Keratinocyte (primary cell): Measurements from ENCODE around the gene REELD1. TPM values are rescaled to one million over a fixed set of nuclear protein-coding genes. Genes with fewer than 3 reads are reported as not detected.

Experiments
- DNase-seq: peaks from one replicate; pipeline ENCODE4 v3.0.0-alpha.2; 2011; ENCODE audit warnings: low read depth, missing footprints, low spot score
- FAIRE-seq: peaks from 2 replicates; lab custom pipeline; 2011; peaks lifted over from hg19 to GRCh38; lab: Jason Lieb, UNC
- H2AFZ ChIP-seq: 2 replicates; pipeline ENCODE4 v1.6.0; 2012; ENCODE audit warnings: low read length, control low read depth, inconsistent platforms; ENCODE audit not compliant: control insufficient read depth
- H3K27ac ChIP-seq: 2 replicates; pipeline ENCODE4 v1.5.1; 2011; ENCODE audit warnings: low read length; ENCODE audit not compliant: control insufficient read depth, insufficient read depth
- H3K27me3 ChIP-seq: 3 replicates; pipeline ENCODE4 v1.6.0; 2011; ENCODE audit warnings: low read length; ENCODE audit not compliant: control insufficient read depth, insufficient read depth; ENCODE audit errors: extremely low read depth
- H3K36me3 ChIP-seq, 2 experiments: 2 replicates in 1 of 2; 3 replicates in 1 of 2; pipeline ENCODE4 v1.5.1; 2011; ENCODE audit warnings: low read length in 2 of 2, mild to moderate bottlenecking in 1 of 2; ENCODE audit not compliant: control insufficient read depth in 2 of 2, insufficient read depth in 2 of 2; ENCODE audit errors: extremely low read depth in 1 of 2
- H3K4me1 ChIP-seq: 3 replicates; pipeline ENCODE4 v1.5.1; 2011; ENCODE audit warnings: low read length; ENCODE audit not compliant: control insufficient read depth, insufficient read depth; ENCODE audit errors: extremely low read depth
- H3K4me2 ChIP-seq: 3 replicates; pipeline ENCODE4 v1.6.0; 2011; ENCODE audit warnings: low read depth, low read length; ENCODE audit not compliant: control insufficient read depth, insufficient read depth; ENCODE audit errors: extremely low read depth
- H3K4me3 ChIP-seq, 3 experiments: fragments of 200-600 bp in 1 of 3; sonication (generic) in 1 of 3; 2 replicates in 2 of 3; 3 replicates in 1 of 3; pipeline ENCODE4 v1.5.1; 2011 to 2016; ENCODE audit warnings: low read length in 3 of 3, mild to moderate bottlenecking in 3 of 3, control low read depth in 2 of 3, inconsistent platforms in 1 of 3, low read depth in 1 of 3, mixed read lengths in 1 of 3, mixed run types in 1 of 3, moderate library complexity in 1 of 3; ENCODE audit not compliant: control insufficient read depth in 2 of 3, insufficient read depth in 2 of 3; ENCODE audit errors: extremely low read depth in 1 of 3
- H3K79me2 ChIP-seq: 2 replicates; pipeline ENCODE4 v1.6.0; 2012; ENCODE audit warnings: low read length; ENCODE audit not compliant: control insufficient read depth, insufficient read depth
- H3K9ac ChIP-seq: 3 replicates; pipeline ENCODE4 v1.6.0; 2011; ENCODE audit warnings: low read length; ENCODE audit not compliant: control insufficient read depth, insufficient read depth; ENCODE audit errors: extremely low read depth
- H3K9me1 ChIP-seq: 3 replicates; pipeline ENCODE4 v1.6.0; 2011; ENCODE audit warnings: low read length; ENCODE audit not compliant: control insufficient read depth, insufficient read depth; ENCODE audit errors: extremely low read depth
- H3K9me3 ChIP-seq: 2 replicates; pipeline ENCODE4 v1.5.1; 2012; ENCODE audit warnings: low read depth, low read length; ENCODE audit not compliant: control insufficient read depth
- H4K20me1 ChIP-seq: 3 replicates; pipeline ENCODE4 v1.6.0; 2011; ENCODE audit warnings: low read length; ENCODE audit not compliant: control insufficient read depth, insufficient read depth; ENCODE audit errors: extremely low read depth
- EZH2 ChIP-seq: IDR thresholded peaks from one replicate; pipeline ENCODE4 v1.6.1; 2012; ENCODE audit warnings: inconsistent platforms, mild to moderate bottlenecking, low read length, moderate library complexity
- dilution Hi-C: fragments of 300-500 bp; cut with MboI; formaldehyde crosslinking; loops from one replicate; pipeline ENCODE4 v1.7.0; 2020; ENCODE audit warnings: low sequenced_read_pairs; ENCODE audit not compliant: extremely low pct_ligation_motif_present
- polyA plus RNA-seq, 5 experiments: library from polyadenylated mRNA; depleted of rRNA in 3 of 5; stranded (reverse) in 3 of 5; stranded (forward) in 1 of 5; unstranded in 1 of 5; fragments of >200 nt; gene quantifications; 1 replicate in 1 of 5; 2 replicates in 3 of 5; 3 replicates in 1 of 5; pipeline versions ENCODE4 v1.2.1 to v1.2.3, GENCODE V29; 2011 to 2012; ENCODE audit warnings: missing spikeins in 2 of 5, low read depth in 1 of 5, low replicate concordance in 1 of 5
- TF ChIP-seq, protein P1 (sequence below), 3 experiments: IDR thresholded peaks in 1 of 3; conservative IDR thresholded peaks in 1 of 3; optimal IDR thresholded peaks in 1 of 3; 2 replicates in 2 of 3; 3 replicates in 1 of 3; pipeline versions ENCODE3 to v1.5.1; 2011; ENCODE audit warnings: low read length in 3 of 3, mild to moderate bottlenecking in 3 of 3, moderate library complexity in 2 of 3, control low read depth in 1 of 3, inconsistent platforms in 1 of 3; ENCODE audit not compliant: insufficient read depth in 2 of 3; ENCODE audit errors: extremely low read depth in 1 of 3

REELD1 gene
- polyA plus RNA-seq, 1 donor (not counting 4 experiments of a cell fraction or from before 2014, with no cell fraction given), result not detected

DNA sequence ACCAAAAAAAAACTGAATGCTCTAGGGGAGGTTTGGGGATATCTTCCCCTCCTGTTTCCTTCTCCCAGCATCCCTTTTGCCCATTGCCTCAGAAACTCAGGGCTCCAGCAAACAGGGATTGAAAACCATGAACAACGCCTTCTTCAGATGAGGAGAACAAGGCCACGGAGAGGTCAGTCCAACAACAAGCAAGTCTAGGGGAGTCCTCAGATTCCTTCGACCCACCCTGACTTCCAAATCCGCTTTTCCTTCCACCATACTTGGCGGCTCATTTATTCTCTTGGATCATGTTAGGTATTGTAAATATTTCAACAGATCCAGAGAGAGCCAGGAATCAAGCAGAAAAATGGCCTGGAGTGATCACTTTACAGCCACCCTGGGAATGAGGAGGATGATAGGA, 21.9 kb downstream of the REELD1 start:
- Histone ChIP-seq H3K27me3 (no peaks in the 10 kb centered on the region), H2AFZ (no peak overlapping the region), H3K9me1 (no peaks in the 10 kb centered on the region), H3K79me2 (no peaks in the 10 kb centered on the region), H3K4me3 (no peak overlapping the region), H3K4me1 (peaks cover 3% of the 10 kb centered on the region), H4K20me1 (no peaks in the 10 kb centered on the region), H3K9me3 (no peaks in the 10 kb centered on the region), H3K9ac (no peak overlapping the region), H3K4me2 (no peak overlapping the region), H3K36me3 (no peaks in the 10 kb centered on the region), H3K27ac (no peak overlapping the region)
- dilution Hi-C loops, result no loop called here
- DNase-seq (no peak), FAIRE-seq (no peak)
- no peak for TF ChIP-seq EZH2
- TF ChIP-seq, protein P1, sequence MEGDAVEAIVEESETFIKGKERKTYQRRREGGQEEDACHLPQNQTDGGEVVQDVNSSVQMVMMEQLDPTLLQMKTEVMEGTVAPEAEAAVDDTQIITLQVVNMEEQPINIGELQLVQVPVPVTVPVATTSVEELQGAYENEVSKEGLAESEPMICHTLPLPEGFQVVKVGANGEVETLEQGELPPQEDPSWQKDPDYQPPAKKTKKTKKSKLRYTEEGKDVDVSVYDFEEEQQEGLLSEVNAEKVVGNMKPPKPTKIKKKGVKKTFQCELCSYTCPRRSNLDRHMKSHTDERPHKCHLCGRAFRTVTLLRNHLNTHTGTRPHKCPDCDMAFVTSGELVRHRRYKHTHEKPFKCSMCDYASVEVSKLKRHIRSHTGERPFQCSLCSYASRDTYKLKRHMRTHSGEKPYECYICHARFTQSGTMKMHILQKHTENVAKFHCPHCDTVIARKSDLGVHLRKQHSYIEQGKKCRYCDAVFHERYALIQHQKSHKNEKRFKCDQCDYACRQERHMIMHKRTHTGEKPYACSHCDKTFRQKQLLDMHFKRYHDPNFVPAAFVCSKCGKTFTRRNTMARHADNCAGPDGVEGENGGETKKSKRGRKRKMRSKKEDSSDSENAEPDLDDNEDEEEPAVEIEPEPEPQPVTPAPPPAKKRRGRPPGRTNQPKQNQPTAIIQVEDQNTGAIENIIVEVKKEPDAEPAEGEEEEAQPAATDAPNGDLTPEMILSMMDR (optimal IDR thresholded peaks at IDR 0.05 in 1 of 3, IDR thresholded peaks at IDR 0.05 in 1 of 3, conservative IDR thresholded peaks at IDR 0.05 in 1 of 3; ENCODE audit: extremely low read depth in 1 of 3, insufficient read depth in 2 of 3, low read length in 3 of 3), result no peak

DNA sequence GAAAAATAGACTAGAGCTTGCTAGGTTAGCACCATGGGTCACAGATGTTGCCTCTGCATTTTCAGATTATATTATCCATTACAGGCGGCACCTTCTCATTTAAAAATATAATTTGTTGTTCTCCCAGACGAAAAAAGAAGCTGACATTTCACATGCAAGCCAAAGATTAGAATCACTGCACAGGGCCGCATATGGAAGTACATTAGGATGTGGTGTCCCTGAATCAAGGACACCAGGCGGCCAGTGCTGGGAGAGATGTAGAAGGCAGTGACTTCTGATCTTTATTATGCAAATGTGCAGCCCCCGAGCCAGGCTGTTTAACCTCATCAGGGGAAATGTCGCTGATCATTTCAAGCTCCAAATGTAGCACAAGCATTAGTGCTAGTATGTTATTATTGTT, 22.8 kb downstream of the REELD1 start:
- no peak overlapping the region for H2AFZ ChIP-seq
- H3K27ac ChIP-seq, result no peak overlapping the region
- H3K4me3 ChIP-seq, result no peak overlapping the region
- no peaks in the 10 kb centered on the region for H4K20me1 ChIP-seq
- peaks cover 12% of the 10 kb centered on the region for H3K4me1 ChIP-seq
- H3K9me3 ChIP-seq, result no peaks in the 10 kb centered on the region
- H3K36me3 ChIP-seq, result no peaks in the 10 kb centered on the region
- no peaks in the 10 kb centered on the region for H3K9me1 ChIP-seq
- no peak overlapping the region for H3K9ac ChIP-seq
- no peaks in the 10 kb centered on the region for H3K27me3 ChIP-seq
- H3K79me2 ChIP-seq, result no peaks in the 10 kb centered on the region
- no peak for TF ChIP-seq EZH2
- TF ChIP-seq, protein P1 (optimal IDR thresholded peaks at IDR 0.05 in 1 of 3, IDR thresholded peaks at IDR 0.05 in 1 of 3, conservative IDR thresholded peaks at IDR 0.05 in 1 of 3; ENCODE audit: extremely low read depth in 1 of 3, insufficient read depth in 2 of 3, low read length in 3 of 3), result no peak
- FAIRE-seq (no peak), DNase-seq (no peak)
- H3K4me2 ChIP-seq, result no peak overlapping the region
- dilution Hi-C loops, result no loop called here
